ENCODE data around the gene PCSK5.

- TF ChIP-seq, protein P1, sequence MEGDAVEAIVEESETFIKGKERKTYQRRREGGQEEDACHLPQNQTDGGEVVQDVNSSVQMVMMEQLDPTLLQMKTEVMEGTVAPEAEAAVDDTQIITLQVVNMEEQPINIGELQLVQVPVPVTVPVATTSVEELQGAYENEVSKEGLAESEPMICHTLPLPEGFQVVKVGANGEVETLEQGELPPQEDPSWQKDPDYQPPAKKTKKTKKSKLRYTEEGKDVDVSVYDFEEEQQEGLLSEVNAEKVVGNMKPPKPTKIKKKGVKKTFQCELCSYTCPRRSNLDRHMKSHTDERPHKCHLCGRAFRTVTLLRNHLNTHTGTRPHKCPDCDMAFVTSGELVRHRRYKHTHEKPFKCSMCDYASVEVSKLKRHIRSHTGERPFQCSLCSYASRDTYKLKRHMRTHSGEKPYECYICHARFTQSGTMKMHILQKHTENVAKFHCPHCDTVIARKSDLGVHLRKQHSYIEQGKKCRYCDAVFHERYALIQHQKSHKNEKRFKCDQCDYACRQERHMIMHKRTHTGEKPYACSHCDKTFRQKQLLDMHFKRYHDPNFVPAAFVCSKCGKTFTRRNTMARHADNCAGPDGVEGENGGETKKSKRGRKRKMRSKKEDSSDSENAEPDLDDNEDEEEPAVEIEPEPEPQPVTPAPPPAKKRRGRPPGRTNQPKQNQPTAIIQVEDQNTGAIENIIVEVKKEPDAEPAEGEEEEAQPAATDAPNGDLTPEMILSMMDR (IDR thresholded peaks at IDR 0.05; ENCODE audit: insufficient read depth, low read length, poor library complexity, severe bottlenecking) = no peak
- no peak for TF ChIP-seq EZH2phosphoT487 (conservative IDR thresholded peaks at IDR 0.05; ENCODE audit: low read length)
These were observed 483.5 kb downstream of the PCSK5 start for GRCh38 chr9:76373784-76374474.
